HG02759 (cell line): ENCODE measurements around the gene CYP8B1.

Experiments
- ATAC-seq: cut with Tn5 transposase; IDR thresholded peaks from one replicate; pipeline ENCODE4 v1.9.1; 2021; ENCODE audit warnings: mild to moderate bottlenecking, moderate library complexity; ENCODE audit not compliant: unreplicated experiment

Gene CYP8B1

GRCh38 chr3:42855219-42855546 lies 20.5 kb downstream of the CYP8B1 start:
- no peak for ATAC-seq

- no peak for ATAC-seq
These were observed 21.9 kb downstream of the CYP8B1 start for GRCh38 chr3:42853739-42854302.

GRCh38 chr3:42853056-42853455 lies 22.6 kb downstream of the CYP8B1 start:
- ATAC-seq: no peak

- no peak for ATAC-seq
These were observed 23.2 kb downstream of the CYP8B1 start for GRCh38 chr3:42852441-42852840.

GRCh38 chr3:42851228-42851834 lies 24.3 kb downstream of the CYP8B1 start:
- no peak for ATAC-seq

GRCh38 chr3:42850263-42850662 lies 25.4 kb downstream of the CYP8B1 start:
- no peak for ATAC-seq

- ATAC-seq: no peak
These were observed 26.7 kb downstream of the CYP8B1 start for GRCh38 chr3:42849017-42849416.

GRCh38 chr3:42847731-42848130 lies 27.9 kb downstream of the CYP8B1 start:
- no peak for ATAC-seq

GRCh38 chr3:42846685-42847522 lies 28.8 kb downstream of the CYP8B1 start:
- no peak for ATAC-seq

- no peak for ATAC-seq
These were observed 30.9 kb downstream of the CYP8B1 start for GRCh38 chr3:42844815-42845214.

GRCh38 chr3:42844412-42844713 lies 31.3 kb downstream of the CYP8B1 start:
- no peak for ATAC-seq

GRCh38 chr3:42843713-42844411 lies 31.8 kb downstream of the CYP8B1 start:
- no peak for ATAC-seq

- ATAC-seq: no peak
These were observed 34.3 kb downstream of the CYP8B1 start for GRCh38 chr3:42841332-42841731.

- peak; percentile 82 for ATAC-seq
These were observed 36.1 kb downstream of the CYP8B1 start for GRCh38 chr3:42839616-42840015.

GRCh38 chr3:42838571-42838970 lies 37.1 kb downstream of the CYP8B1 start:
- ATAC-seq: no peak

- no peak for ATAC-seq
These were observed 39.2 kb downstream of the CYP8B1 start for GRCh38 chr3:42836150-42837123.

GRCh38 chr3:42831321-42831713 lies 44.4 kb downstream of the CYP8B1 start:
- no peak for ATAC-seq

GRCh38 chr3:42830437-42831320 lies 45.0 kb downstream of the CYP8B1 start:
- no peak for ATAC-seq

- no peak for ATAC-seq
These were observed 45.8 kb downstream of the CYP8B1 start for GRCh38 chr3:42829628-42830436.
